Measurements from ENCODE around the gene CDH4.

- TF ChIP-seq, protein P1, sequence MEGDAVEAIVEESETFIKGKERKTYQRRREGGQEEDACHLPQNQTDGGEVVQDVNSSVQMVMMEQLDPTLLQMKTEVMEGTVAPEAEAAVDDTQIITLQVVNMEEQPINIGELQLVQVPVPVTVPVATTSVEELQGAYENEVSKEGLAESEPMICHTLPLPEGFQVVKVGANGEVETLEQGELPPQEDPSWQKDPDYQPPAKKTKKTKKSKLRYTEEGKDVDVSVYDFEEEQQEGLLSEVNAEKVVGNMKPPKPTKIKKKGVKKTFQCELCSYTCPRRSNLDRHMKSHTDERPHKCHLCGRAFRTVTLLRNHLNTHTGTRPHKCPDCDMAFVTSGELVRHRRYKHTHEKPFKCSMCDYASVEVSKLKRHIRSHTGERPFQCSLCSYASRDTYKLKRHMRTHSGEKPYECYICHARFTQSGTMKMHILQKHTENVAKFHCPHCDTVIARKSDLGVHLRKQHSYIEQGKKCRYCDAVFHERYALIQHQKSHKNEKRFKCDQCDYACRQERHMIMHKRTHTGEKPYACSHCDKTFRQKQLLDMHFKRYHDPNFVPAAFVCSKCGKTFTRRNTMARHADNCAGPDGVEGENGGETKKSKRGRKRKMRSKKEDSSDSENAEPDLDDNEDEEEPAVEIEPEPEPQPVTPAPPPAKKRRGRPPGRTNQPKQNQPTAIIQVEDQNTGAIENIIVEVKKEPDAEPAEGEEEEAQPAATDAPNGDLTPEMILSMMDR (IDR thresholded peaks at IDR 0.05; ENCODE audit: extremely low read depth in 1 of 2, insufficient read depth in 1 of 2, low read depth in 1 of 2, low read length in 2 of 2), result no peak
- no peak for TF ChIP-seq POLR2AphosphoS5 (IDR thresholded peaks at IDR 0.05; ENCODE audit: insufficient read depth, low read depth, low read length)
Observed at GRCh38 chr20:61475729-61476128, 223.7 kb downstream of the CDH4 start.

Measured in endothelial cell of umbilical vein (primary cell).